Parathyroid adenoma (tissue), 2 donors: ENCODE data around the gene NUP85.

ENCODE experiments used
- H2AFZ ChIP-seq: fragments of 300-600 bp; sonication (generic); one replicate; pipeline ENCODE4 v1.7.0; 2017; ENCODE audit warnings: antibody characterized with exemption, mild to moderate bottlenecking
- H3K27ac ChIP-seq: fragments of 300-600 bp; sonication (generic); one replicate; pipeline ENCODE4 v1.7.0; 2017
- H3K27me3 ChIP-seq: fragments of 300-600 bp; sonication (generic); one replicate; pipeline ENCODE4 v1.7.0; 2017; ENCODE audit warnings: low read length; ENCODE audit not compliant: control insufficient read depth, insufficient read depth
- H3K36me3 ChIP-seq: fragments of 300-600 bp; sonication (generic); one replicate; pipeline ENCODE4 v1.7.0; 2017; ENCODE audit warnings: low read length; ENCODE audit not compliant: control insufficient read depth, insufficient read depth
- H3K4me1 ChIP-seq: fragments of 300-600 bp; sonication (generic); one replicate; pipeline ENCODE4 v1.7.0; 2017; ENCODE audit warnings: control low read depth
- H3K4me2 ChIP-seq: fragments of 300-600 bp; sonication (generic); one replicate; pipeline ENCODE4 v1.7.0; 2017; ENCODE audit warnings: low read length
- H3K4me3 ChIP-seq: fragments of 300-600 bp; sonication (generic); one replicate; pipeline ENCODE4 v1.7.0; 2017; ENCODE audit warnings: low read depth, low read length
- H3K79me2 ChIP-seq: fragments of 300-600 bp; sonication (generic); one replicate; pipeline ENCODE4 v1.7.0; 2017; ENCODE audit warnings: control low read depth
- H3K9ac ChIP-seq: fragments of 300-600 bp; sonication (generic); one replicate; pipeline ENCODE4 v1.7.0; 2017; ENCODE audit warnings: mild to moderate bottlenecking
- H3K9me3 ChIP-seq: fragments of 300-600 bp; sonication (generic); one replicate; pipeline ENCODE4 v1.7.0; 2017; ENCODE audit warnings: low read length; ENCODE audit not compliant: control insufficient read depth
- CTCF ChIP-seq: fragments of 300-600 bp; sonication (generic); IDR thresholded peaks from one replicate; pipeline ENCODE4 v1.7.0; 2017; ENCODE audit warnings: antibody characterized with exemption, mild to moderate bottlenecking
- donor health status: primary hyperparathyroidism.

NUP85 gene

DNA sequence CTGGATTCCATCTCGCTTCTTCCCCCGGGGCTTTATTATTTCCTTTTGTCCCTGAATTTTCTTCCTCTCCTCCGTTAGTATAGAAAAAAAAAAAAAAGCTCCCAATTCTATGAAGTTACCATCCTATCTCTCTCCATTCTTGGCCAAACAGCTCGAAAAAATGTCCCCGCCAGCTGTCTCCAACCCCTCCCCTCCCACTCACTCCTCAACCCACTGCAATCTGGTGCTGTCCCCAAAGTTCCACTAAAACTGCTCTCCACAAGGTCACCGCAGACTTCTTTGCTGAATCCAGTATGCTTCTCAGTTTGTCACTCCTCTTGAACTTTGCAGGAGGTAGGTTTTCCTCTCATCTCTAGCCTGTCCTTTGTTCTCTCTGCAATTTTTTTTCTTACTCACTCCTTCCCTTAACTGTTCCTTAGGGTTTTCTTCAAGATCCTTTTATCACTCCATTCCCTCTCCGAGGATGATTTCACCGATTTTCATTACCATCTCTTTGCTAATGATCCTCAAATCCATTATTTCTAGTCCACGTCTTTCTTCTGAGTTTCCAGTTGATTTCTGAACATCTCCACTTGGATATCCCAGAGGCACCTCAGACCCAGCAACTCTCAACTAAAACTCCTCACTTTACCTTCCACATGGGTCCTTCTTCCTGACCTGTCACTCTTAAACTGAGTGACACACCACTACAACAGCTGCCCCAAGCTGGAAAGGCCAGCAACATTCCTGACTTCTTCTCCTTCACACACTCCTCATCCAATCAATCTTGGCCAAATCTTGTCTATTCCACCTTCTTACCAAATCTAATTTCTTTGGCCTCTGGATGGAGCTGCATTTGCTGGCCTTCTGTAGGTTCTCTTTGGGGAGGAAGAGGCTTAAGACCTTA is 21.2 kb upstream of the NUP85 start:
- Histone ChIP-seq H3K9me3 (no peaks in the 10 kb centered on the region), H3K27me3 (no peaks in the 10 kb centered on the region), H2AFZ (no peak overlapping the region), H3K9ac (no peak overlapping the region), H3K4me3 (no peak overlapping the region), H3K4me1 (no peaks in the 10 kb centered on the region), H3K27ac (no peak overlapping the region), H3K4me2 (no peak overlapping the region), H3K36me3 (no peaks in the 10 kb centered on the region), H3K79me2 (no peaks in the 10 kb centered on the region)
- TF ChIP-seq CTCF: no peak

DNA sequence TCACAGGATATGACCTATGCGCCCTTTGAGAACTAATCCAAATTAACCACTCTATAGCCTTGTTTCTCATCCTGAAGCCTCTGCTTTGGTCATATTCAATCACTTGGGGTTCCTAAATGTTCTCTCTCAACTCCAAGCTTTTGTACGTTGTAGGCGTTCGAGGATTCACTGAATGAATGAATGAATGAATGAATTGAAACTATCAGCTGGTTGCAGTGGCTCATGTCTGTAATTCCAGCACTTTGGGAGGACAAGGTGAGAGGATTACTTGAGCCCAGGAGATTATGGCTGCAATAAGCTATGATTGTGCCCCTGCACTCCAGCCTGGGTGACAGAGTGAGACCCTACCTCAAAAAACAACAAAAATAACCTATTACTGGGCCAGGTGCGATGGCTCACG is 16.9 kb upstream of the NUP85 start:
- Histone ChIP-seq H3K9ac (no peak overlapping the region), H3K4me2 (no peak overlapping the region), H2AFZ (no peak overlapping the region), H3K9me3 (no peaks in the 10 kb centered on the region), H3K4me1 (no peaks in the 10 kb centered on the region), H3K27me3 (no peaks in the 10 kb centered on the region), H3K36me3 (no peaks in the 10 kb centered on the region), H3K79me2 (no peaks in the 10 kb centered on the region), H3K27ac (no peak overlapping the region), H3K4me3 (no peak overlapping the region)
- TF ChIP-seq CTCF: no peak

GRCh38 chr17:75191584-75191983 is 13.9 kb upstream of the NUP85 start:
- Histone ChIP-seq H3K4me3 (no peak overlapping the region), H3K9me3 (no peaks in the 10 kb centered on the region), H3K36me3 (no peaks in the 10 kb centered on the region), H3K79me2 (no peaks in the 10 kb centered on the region), H3K4me2 (no peak overlapping the region), H2AFZ (no peak overlapping the region), H3K27me3 (no peaks in the 10 kb centered on the region), H3K9ac (no peak overlapping the region), H3K27ac (no peak overlapping the region), H3K4me1 (no peaks in the 10 kb centered on the region)
- no peak for TF ChIP-seq CTCF

- TF ChIP-seq CTCF: no peak
- H3K27me3 ChIP-seq: no peaks in the 10 kb centered on the region
- H3K79me2 ChIP-seq: no peaks in the 10 kb centered on the region
- H3K27ac ChIP-seq: no peak overlapping the region
- no peaks in the 10 kb centered on the region for H3K36me3 ChIP-seq
- no peaks in the 10 kb centered on the region for H3K4me1 ChIP-seq
- no peak overlapping the region for H3K4me3 ChIP-seq
- no peaks in the 10 kb centered on the region for H3K9me3 ChIP-seq
- no peak overlapping the region for H3K9ac ChIP-seq
- no peak overlapping the region for H2AFZ ChIP-seq
- H3K4me2 ChIP-seq: no peak overlapping the region
Observed at GRCh38 chr17:75194879-75195278, 10.6 kb upstream of the NUP85 start.
